Right lobe of liver (tissue), 6 donors: ENCODE results near the gene CCL8. TPM values are rescaled to one million over a fixed set of nuclear protein-coding genes. Genes with fewer than 3 reads are reported as not detected.

Experiments
- ATAC-seq, 4 donors: fragments of 200-7000 bp; cut with Tn5 transposase; one replicate each; pipeline ENCODE4 v1.9.1; 2020; ENCODE audit warnings: mild to moderate bottlenecking in 4 of 4, moderate library complexity in 4 of 4
- DNase-seq, 3 donors: peaks; one replicate each; pipeline ENCODE4 v3.0.0-alpha.2; 2020
- H3K27ac ChIP-seq, 3 donors: fragments of 200-600 bp; one replicate each; pipeline ENCODE4 v1.8.0; 2022
- H3K27me3 ChIP-seq, 2 donors: fragments of 200-600 bp; one replicate each; pipeline ENCODE4 v1.8.0; 2022
- H3K36me3 ChIP-seq, 4 donors: fragments of 200-600 bp; sonication (generic) in 1 of 4; one replicate each; pipeline versions ENCODE4 v1.5.1 to v1.8.0; 2017 to 2022; ENCODE audit warnings: control low read depth in 1 of 4
- H3K4me1 ChIP-seq, 4 donors: fragments of 200-600 bp; sonication (generic) in 1 of 4; one replicate each; pipeline versions ENCODE4 v1.5.1 to v1.8.0; 2017 to 2022; ENCODE audit warnings: control low read depth in 1 of 4
- H3K4me3 ChIP-seq, 3 donors: fragments of 200-600 bp; one replicate each; pipeline ENCODE4 v1.8.0; 2022
- H3K9me3 ChIP-seq, 4 donors: fragments of 200-600 bp; sonication (generic) in 1 of 4; one replicate each; pipeline versions ENCODE4 v1.5.1 to v1.8.0; 2017 to 2022; ENCODE audit warnings: control low read depth in 1 of 4
- POLR2A ChIP-seq: fragments of 450-650 bp; IDR thresholded peaks from one replicate; pipeline ENCODE4 v1.6.1; 2017; ENCODE audit warnings: antibody characterized with exemption, mild to moderate bottlenecking
- WGBS: methylation state at CpG from one replicate; pipeline ENCODE4 v1.1.6; 2018; ENCODE audit warnings: low coverage, low lambda C conversion rate; ENCODE audit not compliant: insufficient coverage; ENCODE audit errors: missing lambda C conversion rate; 5-methylcytosine and 5-hydroxymethylcytosine counted together
- intact Hi-C, 2 donors: fragments of 100-400 bp; cut with DNase I; formaldehyde crosslinking; loops; one replicate each; pipeline versions ENCODE4 v1.11.2 to v1.14.1; 2022
- total RNA-seq, 6 experiments: library from RNA; depleted of rRNA in 2 of 6; stranded (reverse); fragments of >200 nt in 2 of 6; fragmentation: NEBNext Ultra II Directional in 3 of 6; extraction: Animal tissue kit (Norgen Biotek cat#: 25700) in 3 of 6; gene quantifications; one replicate each; pipeline versions ENCODE4 v1.1.0 to v1.2.4, GENCODE V29; 2016 to 2023
- TF ChIP-seq, protein P1 (sequence below), 4 donors: fragments of 200-600 bp in 3 of 4; fragments of 450-650 bp in 1 of 4; IDR thresholded peaks; one replicate each; pipeline versions ENCODE4 v1.5.1 to v1.8.0; 2016 to 2022; ENCODE audit warnings: antibody characterized with exemption in 4 of 4, mild to moderate bottlenecking in 2 of 4
- donor health status: DM: no; HTN: yes; CAD: no.
- donor health status: DM: no; HTN: no; CAD: no.
- donor health status: DM: no; HTN: no; CAD: no.
- donor health status: DM: no; HTN: yes; CAD: no.
- donor health status: DM: no; HTN: yes; CAD: no.

Gene CCL8
- total RNA-seq, 6 experiments from 2014 or later: 0.69 TPM; not detected in 5

DNA sequence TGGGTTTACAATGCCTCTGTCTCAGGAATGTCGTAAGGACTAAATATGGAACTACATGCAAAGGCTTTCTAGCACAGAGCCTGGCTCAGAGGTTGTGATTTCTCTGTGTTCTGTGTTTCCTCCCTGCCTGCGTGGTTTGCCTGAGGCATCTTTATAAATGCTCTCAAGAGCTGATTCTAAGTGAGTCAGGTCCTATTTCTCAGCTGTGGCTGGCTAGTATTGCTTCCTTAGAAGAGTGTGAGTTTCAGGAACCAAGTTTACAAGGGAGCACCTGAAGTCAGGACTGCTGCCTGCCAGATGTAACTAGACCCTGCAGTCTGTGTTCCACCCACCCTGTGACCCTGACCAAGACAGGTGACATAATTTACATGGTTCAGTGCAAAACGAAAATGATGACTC, 51.8 kb downstream of the CCL8 start:
- Histone ChIP-seq H3K4me1 (peaks cover 0 to 22% (median 7%) of the 10 kb centered on the region in 4 donors), H3K4me3 (no peak overlapping the region), H3K27me3 (no peaks in the 10 kb centered on the region), H3K36me3 (no peaks in the 10 kb centered on the region), H3K27ac (no peak overlapping the region), H3K9me3 (no peaks in the 10 kb centered on the region)
- WGBS: 79% methylated on average over 3 of the region's 3 CpGs
- TF ChIP-seq, protein P1, sequence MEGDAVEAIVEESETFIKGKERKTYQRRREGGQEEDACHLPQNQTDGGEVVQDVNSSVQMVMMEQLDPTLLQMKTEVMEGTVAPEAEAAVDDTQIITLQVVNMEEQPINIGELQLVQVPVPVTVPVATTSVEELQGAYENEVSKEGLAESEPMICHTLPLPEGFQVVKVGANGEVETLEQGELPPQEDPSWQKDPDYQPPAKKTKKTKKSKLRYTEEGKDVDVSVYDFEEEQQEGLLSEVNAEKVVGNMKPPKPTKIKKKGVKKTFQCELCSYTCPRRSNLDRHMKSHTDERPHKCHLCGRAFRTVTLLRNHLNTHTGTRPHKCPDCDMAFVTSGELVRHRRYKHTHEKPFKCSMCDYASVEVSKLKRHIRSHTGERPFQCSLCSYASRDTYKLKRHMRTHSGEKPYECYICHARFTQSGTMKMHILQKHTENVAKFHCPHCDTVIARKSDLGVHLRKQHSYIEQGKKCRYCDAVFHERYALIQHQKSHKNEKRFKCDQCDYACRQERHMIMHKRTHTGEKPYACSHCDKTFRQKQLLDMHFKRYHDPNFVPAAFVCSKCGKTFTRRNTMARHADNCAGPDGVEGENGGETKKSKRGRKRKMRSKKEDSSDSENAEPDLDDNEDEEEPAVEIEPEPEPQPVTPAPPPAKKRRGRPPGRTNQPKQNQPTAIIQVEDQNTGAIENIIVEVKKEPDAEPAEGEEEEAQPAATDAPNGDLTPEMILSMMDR (IDR thresholded peaks at IDR 0.05): no peak
- no peak for TF ChIP-seq POLR2A
- no peak for DNase-seq
- intact Hi-C loops: no loop called here
- no peak for ATAC-seq

Other genes with a start within 250 kb of the CCL8 start
- gene CCL2, start 64.2 kb upstream of the CCL8 start, total RNA-seq: 10 to 100 TPM in 1 of 6 experiments, 1 to 10 TPM in 4, under 1 TPM in 1; 0.66 to 32.2 (median 3.8) TPM
- gene CCL7, start 49.2 kb upstream of the CCL8 start, total RNA-seq: not detected
- gene CCL11, start 33.7 kb upstream of the CCL8 start, total RNA-seq: under 1 TPM in 1 of 6 experiments, not detected in 5; 0.55 TPM
- under 1 TPM in 1 of 6 experiments, not detected in 5; 0.27 TPM for gene CCL13, start 37.0 kb downstream of the CCL8 start, total RNA-seq
- gene CCL1, start 43.8 kb downstream of the CCL8 start, total RNA-seq: not detected